ENCODE data around the gene MSRB3. TPM values are rescaled to one million over a fixed set of nuclear protein-coding genes. Genes with fewer than 3 reads are reported as not detected.
A peak's percentile ranks its signal among the peaks of the same experiment; 100 is the strongest.

MSRB3 gene
- total and polyA plus RNA-seq, 2 of the 4 experiments (the other 2 are of a cell fraction): 31.7 to 35.7 TPM

GRCh38 chr12:65305346-65305950, 27.0 kb downstream of the MSRB3 start:
- peak overlapping the region; percentile 60; the same call in 1 of the 2 replicates for H3K4me2 ChIP-seq (ENCODE audit: low read depth, low read length)
- no peaks in the 10 kb centered on the region for H3K27me3 ChIP-seq (ENCODE audit: control insufficient read depth, insufficient read depth, low read length)
- H2AK9ac ChIP-seq (replicated peaks; ENCODE audit: low read depth, low read length, poor library complexity): no peak overlapping the region
- peaks cover 19% of the 10 kb centered on the region for H3K4me1 ChIP-seq (ENCODE audit: control insufficient read depth, insufficient read depth, low read length)
- H3K4me3 ChIP-seq (ENCODE audit: insufficient read depth, low read depth, low read length): no peak overlapping the region
- in situ Hi-C loops (cut with MboI; ENCODE audit: low sequenced_read_pairs): loop anchor here (10.0 to 25.0 kb wide), 2 partner anchors 382 to 779 kb away; no protein-coding TSS in a partner anchor
- CTCF ChIA-PET: interaction anchor here (1.9 kb wide), 1 partner anchor 17 kb away, joined by 5 read pairs; no protein-coding TSS in a partner anchor
- dilution Hi-C loops (cut with HindIII; ENCODE audit: low sequenced_read_pairs, unreplicated experiment): no loop called here
- peak overlapping the region; percentile 37; the same call in 1 of the 2 replicates for H3K27ac ChIP-seq (ENCODE audit: insufficient read depth, low read length)
- H2AFZ ChIP-seq (replicated peaks; ENCODE audit: low read length, poor library complexity): no peak overlapping the region
- peak overlapping the region; percentile 71; the same call in 1 of the 2 replicates for H3K18ac ChIP-seq (ENCODE audit: low read depth, low read length)
- H2AK5ac ChIP-seq (ENCODE audit: low read depth, low read length): peak overlapping the region; percentile 10; the same call in 1 of the 2 replicates
- no peaks in the 10 kb centered on the region for H3K9me3 ChIP-seq (ENCODE audit: control insufficient read depth, insufficient read depth, low read length)
- POLR2A ChIA-PET (ENCODE audit: unreplicated experiment): no interaction called here
- peaks cover 20% of the 10 kb centered on the region; the same call in 1 of the 2 replicates for H4K20me1 ChIP-seq (ENCODE audit: insufficient read depth, low read length)
- peak overlapping the region; percentile 49; the same call in 1 of the 2 replicates for H3K14ac ChIP-seq (replicated peaks; ENCODE audit: low read depth, low read length)
- H2BK15ac ChIP-seq (ENCODE audit: low read depth, low read length): no peak overlapping the region; the same call in 2 of the 3 replicates
- DNase-seq: peak; percentile 52
- peak overlapping the region in 1 of 2 experiments; percentile 68; a peak in 2 of 4 replicates for H4K8ac ChIP-seq (ENCODE audit: low read depth in 2 of 2, low read length in 2 of 2)
- BruUV-seq (replicated peaks): no TSS peak
- peak overlapping the region; percentile 1; the same call in 1 of the 2 replicates for H3K4ac ChIP-seq (ENCODE audit: low read depth, low read length)
- H3K23ac ChIP-seq (ENCODE audit: low read depth, low read length): peak overlapping the region; percentile 50; the same call in 1 of the 2 replicates
- no peak overlapping the region; the same call in 1 of the 2 replicates for H2BK20ac ChIP-seq (ENCODE audit: low read depth, low read length)
- H3K79me1 ChIP-seq (ENCODE audit: low read depth in 1 of 2, low read length in 2 of 2): peaks cover 18 to 71% of the 10 kb centered on the region in 2 experiments
- peak overlapping the region; percentile 4; the same call in 1 of the 2 replicates for H2BK120ac ChIP-seq (ENCODE audit: low read depth, low read length)
- H2BK5ac ChIP-seq (ENCODE audit: low read depth, low read length, poor library complexity, severe bottlenecking): peak overlapping the region; percentile 16
- peak overlapping the region; percentile 79 for H4K5ac ChIP-seq (ENCODE audit: low read depth, low read length)
- H3K36me3 ChIP-seq (ENCODE audit: control insufficient read depth, insufficient read depth, low read length): peaks cover 2% of the 10 kb centered on the region
- TF ChIP-seq NFE2L2 (IDR thresholded peaks at IDR 0.05; ENCODE audit: low read depth, low read length) (no peak), BHLHE40 (IDR thresholded peaks at IDR 0.05; ENCODE audit: low read depth, low read length) (peak; percentile 56), FOS (IDR thresholded peaks at IDR 0.05; ENCODE audit: low read depth, low read length) (no peak), RAD21 (IDR thresholded peaks at IDR 0.05; ENCODE audit: low read length) (no peak), RFX5 (IDR thresholded peaks at IDR 0.05; ENCODE audit: low read depth, low read length) (no peak), RCOR1 (IDR thresholded peaks at IDR 0.05; ENCODE audit: insufficient replicate concordance, low read length) (no peak)
- TF ChIP-seq, protein P1, sequence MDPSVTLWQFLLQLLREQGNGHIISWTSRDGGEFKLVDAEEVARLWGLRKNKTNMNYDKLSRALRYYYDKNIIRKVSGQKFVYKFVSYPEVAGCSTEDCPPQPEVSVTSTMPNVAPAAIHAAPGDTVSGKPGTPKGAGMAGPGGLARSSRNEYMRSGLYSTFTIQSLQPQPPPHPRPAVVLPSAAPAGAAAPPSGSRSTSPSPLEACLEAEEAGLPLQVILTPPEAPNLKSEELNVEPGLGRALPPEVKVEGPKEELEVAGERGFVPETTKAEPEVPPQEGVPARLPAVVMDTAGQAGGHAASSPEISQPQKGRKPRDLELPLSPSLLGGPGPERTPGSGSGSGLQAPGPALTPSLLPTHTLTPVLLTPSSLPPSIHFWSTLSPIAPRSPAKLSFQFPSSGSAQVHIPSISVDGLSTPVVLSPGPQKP (IDR thresholded peaks at IDR 0.05; ENCODE audit: borderline replicate concordance, low read depth, low read length): no peak
- H4K91ac ChIP-seq (ENCODE audit: insufficient read depth, low read depth, low read length): no peak overlapping the region
- intact Hi-C loops (cut with micrococcal nuclease): loop anchor here (5.0 to 10.0 kb wide), 5 partner anchors 439 to 802 kb away; no protein-coding TSS in a partner anchor
- no peak overlapping the region for H3K56ac ChIP-seq (ENCODE audit: extremely low read depth, insufficient read depth, low read length)
- peak; percentile 22 for ATAC-seq (ENCODE audit: low read depth)
- H3K9me1 ChIP-seq (ENCODE audit: insufficient read depth, low read length): peaks cover 6% of the 10 kb centered on the region
- WGBS, 2 experiments (ENCODE audit: extremely low coverage in 2 of 2, insufficient read length in 1 of 2): no CpG with 5 or more reads among the region's 2 CpGs
- H3K9ac ChIP-seq (ENCODE audit: low read depth, low read length): no peak overlapping the region; the same call in 1 of the 2 replicates

Measured in IMR-90 (cell line).